K562 (cell line): Measurements from ENCODE around the gene KCP. TPM values are rescaled to one million over a fixed set of nuclear protein-coding genes. Genes with fewer than 3 reads are reported as not detected.

ENCODE experiments used
- ATAC-seq: fragments of 200-7000 bp; cut with Tn5 transposase; 3 replicates; pipeline ENCODE4 v1.9.1; 2020; ENCODE audit warnings: moderate library complexity
- BruUV-seq: library from RNA; stranded (reverse); fragments of 400-500 nt; replicated peaks from 2 replicates; lab custom pipeline; 2021; lab: Mats Ljungman, UMichigan
- CTCF ChIA-PET: fragments of 300-600 bp; formaldehyde crosslinking; extraction: SDS; loops from one replicate; lab custom pipeline; 2021; ENCODE audit warnings: low intra/inter-chr PET ratio; lab: Yijun Ruan, JAX
- POLR2A ChIA-PET: fragments of 300-600, 350-650 bp; sonication (Branson Sonifier 250); formaldehyde crosslinking; extraction: SDS; loops from one replicate; lab custom pipeline; 2021; ENCODE audit warnings: antibody characterized with exemption, inconsistent platforms; lab: Yijun Ruan, JAX
- DNase-seq, 4 experiments: peaks; one replicate each; pipeline versions ENCODE4 v3.0.0 to v3.0.0-alpha.2; 2011 to 2018; ENCODE audit warnings: low spot score in 3 of 4, mixed read lengths in 3 of 4; ENCODE audit errors: extremely low read depth in 1 of 4
- FAIRE-seq: peaks from 2 replicates; lab custom pipeline; 2011; peaks lifted over from hg19 to GRCh38; lab: Jason Lieb, UNC
- H2AFZ ChIP-seq: 2 replicates; pipeline ENCODE4 v1.6.0; 2011; ENCODE audit warnings: low read depth, low read length, control low read depth, inconsistent platforms
- H3K27ac ChIP-seq: fragments of 200-600 bp; 3 replicates; pipeline ENCODE4 v1.8.0; 2011; ENCODE audit warnings: low read depth, mild to moderate bottlenecking, control low read depth, inconsistent platforms, low read length, moderate library complexity, mixed read lengths; ENCODE audit errors: extremely low read depth
- H3K27me3 ChIP-seq, 2 experiments: fragments of 300-600 bp in 1 of 2; 2 replicates in 1 of 2; 3 replicates in 1 of 2; pipeline versions ENCODE4 v1.6.0 to v1.8.0; 2011; ENCODE audit warnings: inconsistent platforms in 2 of 2, low read length in 2 of 2, mild to moderate bottlenecking in 1 of 2, mixed read lengths in 1 of 2, moderate library complexity in 1 of 2; ENCODE audit not compliant: control insufficient read depth in 2 of 2, insufficient read depth in 2 of 2
- H3K36me3 ChIP-seq: fragments of 300-600 bp; 3 replicates; pipeline ENCODE4 v1.8.0; 2011; ENCODE audit warnings: mild to moderate bottlenecking, low read length, inconsistent platforms; ENCODE audit not compliant: control insufficient read depth, insufficient read depth
- H3K4me1 ChIP-seq, 2 experiments: fragments of 200-600 bp in 1 of 2; replicated peaks in 1 of 2; 2 replicates in 1 of 2; 3 replicates in 1 of 2; pipeline versions ENCODE4 v1.5.1 to v1.8.0; 2011; ENCODE audit warnings: inconsistent platforms in 2 of 2, low read length in 2 of 2, mild to moderate bottlenecking in 1 of 2, mixed read lengths in 1 of 2, moderate library complexity in 1 of 2; ENCODE audit not compliant: control insufficient read depth in 2 of 2, insufficient read depth in 2 of 2
- H3K4me2 ChIP-seq: 2 replicates; pipeline ENCODE4 v1.6.1; 2011; ENCODE audit warnings: low read length, control low read depth, inconsistent platforms, mixed read lengths; ENCODE audit not compliant: insufficient read depth
- H3K4me3 ChIP-seq: fragments of 200-600 bp; sonication (generic), shearing (Covaris generic); 2 replicates; pipeline ENCODE4 v1.5.1; 2016; ENCODE audit warnings: control low read depth, inconsistent platforms
- H3K79me2 ChIP-seq: fragments of 200-600 bp; 3 replicates; pipeline ENCODE4 v1.8.0; 2011; ENCODE audit warnings: low read length, inconsistent platforms; ENCODE audit not compliant: control insufficient read depth, insufficient read depth
- H3K9ac ChIP-seq, 2 experiments: 2 replicates each; pipeline versions ENCODE4 v1.6.0 to v1.6.1; 2011; ENCODE audit warnings: low read depth in 2 of 2, low read length in 2 of 2, control low read depth in 1 of 2, inconsistent platforms in 1 of 2, mild to moderate bottlenecking in 1 of 2, mixed read lengths in 1 of 2; ENCODE audit not compliant: insufficient read depth in 1 of 2
- H3K9me1 ChIP-seq: one replicate; pipeline ENCODE4 v1.6.0; 2011; ENCODE audit warnings: inconsistent platforms, mild to moderate bottlenecking, low read length, moderate library complexity; ENCODE audit not compliant: control insufficient read depth, insufficient read depth
- H3K9me3 ChIP-seq: replicated peaks from 2 replicates; pipeline ENCODE4 v1.5.1; 2011; ENCODE audit warnings: low read depth, low read length, inconsistent platforms; ENCODE audit not compliant: control insufficient read depth, insufficient read depth
- H4K20me1 ChIP-seq: replicated peaks from 2 replicates; pipeline ENCODE4 v1.6.1; 2011; ENCODE audit warnings: low read length, inconsistent platforms, mixed read lengths; ENCODE audit not compliant: control insufficient read depth, insufficient read depth
- ATF1 ChIP-seq, 2 experiments: fragments of 450-650 bp in 1 of 2; IDR thresholded peaks; 2 replicates each; pipeline ENCODE4 v1.6.1; 2016; ENCODE audit warnings: missing compliant biosample characterization in 1 of 2, missing genetic modification characterization in 1 of 2
- ERF ChIP-seq: fragments of 450-650 bp; formaldehyde crosslinking; IDR thresholded peaks from 2 replicates; pipeline ENCODE4 v1.4.0; 2020; ENCODE audit warnings: mild to moderate bottlenecking, mixed read lengths
- HMGN3 ChIP-seq: IDR thresholded peaks from 2 replicates; pipeline ENCODE4 v1.6.1; 2011; ENCODE audit warnings: borderline replicate concordance, low read depth, mild to moderate bottlenecking, mixed read lengths, low read length; ENCODE audit not compliant: insufficient read length; ENCODE audit errors: extremely low read depth
- PHF21A ChIP-seq: fragments of 450-650 bp; IDR thresholded peaks from 2 replicates; pipeline ENCODE4 v1.6.1; 2017; ENCODE audit warnings: low read depth, borderline replicate concordance
- POLR2G ChIP-seq: fragments of 200-400 bp; formaldehyde crosslinking; IDR thresholded peaks from 2 replicates; pipeline ENCODE4 v1.6.1; 2017; ENCODE audit warnings: low read depth, mild to moderate bottlenecking, antibody characterized with exemption, low read length, moderate library complexity
- RBFOX2 ChIP-seq: fragments of 200-400 bp; formaldehyde crosslinking; IDR thresholded peaks from 2 replicates; pipeline ENCODE4 v1.6.1; 2017; ENCODE audit warnings: low read depth, mild to moderate bottlenecking, low read length, moderate library complexity
- RBM22 ChIP-seq: fragments of 200-400 bp; formaldehyde crosslinking; IDR thresholded peaks from 2 replicates; pipeline ENCODE4 v1.6.1; 2018; ENCODE audit warnings: low read length, low read depth; ENCODE audit not compliant: poor library complexity, severe bottlenecking
- ZNF764 ChIP-seq: fragments of 250-450 bp; sonication (Bioruptor Pico); IDR thresholded peaks from 2 replicates; pipeline ENCODE4 v1.4.0; 2020; ENCODE audit warnings: low read depth, mild to moderate bottlenecking, moderate library complexity
- WGBS: fragments of 100-300 bp; shearing (Covaris generic); methylation state at CpG from one replicate; pipeline ENCODE4 v1.1.6; 2016; ENCODE audit warnings: low coverage, mixed read lengths; ENCODE audit not compliant: insufficient coverage; ENCODE audit errors: missing lambda C conversion rate; 5-methylcytosine and 5-hydroxymethylcytosine counted together
- in situ Hi-C: fragments of 300-500 bp; cut with MboI; formaldehyde crosslinking; loops from 4 replicates; pipeline ENCODE4 v1.15.0; 2018; ENCODE audit warnings: inconsistent platforms, mixed read lengths
- intact Hi-C: fragments of 100-400 bp; cut with micrococcal nuclease; formaldehyde crosslinking; loops from 2 replicates; pipeline ENCODE4 v1.14.2; 2022
- polyA plus RNA-seq, 8 experiments: library from polyadenylated mRNA; depleted of rRNA in 4 of 8; stranded (reverse) in 5 of 8; unstranded in 3 of 8; fragments of >200 nt; fragmentation: Nextera tagmentation in 2 of 8; fragmentation: Illumina TruSeq in 1 of 8; extraction: Ambion mirVana in 2 of 8; extraction: Trizol in 1 of 8; gene quantifications; 2 replicates each; pipeline versions ENCODE4 v1.2.1 to v1.2.3, GENCODE V29; 2011 to 2014; ENCODE audit warnings: inconsistent platforms in 1 of 8, missing spikeins in 1 of 8
- total RNA-seq, 7 experiments: library from RNA; depleted of rRNA in 6 of 7; stranded (reverse); fragments of >200 nt in 6 of 7; fragmentation: Illumina TruSeq in 2 of 7; extraction: Trizol in 2 of 7; gene quantifications; 2 replicates each; pipeline versions ENCODE4 v1.2.1 to v1.2.3, GENCODE V29; 2011 to 2021; ENCODE audit warnings: low replicate concordance in 1 of 7

Gene KCP
- total and polyA plus RNA-seq, 9 of the 15 experiments (the other 6 are each of a cell fraction or from before 2014, with no cell fraction given) = 0.06 to 0.17 (median 0.12) TPM; not detected in 3

GRCh38 chr7:128846781-128847444 lies 63.6 kb downstream of the KCP start:
- BruUV-seq = no TSS peak
- Histone ChIP-seq H3K4me1 (peaks cover 0 to 29% of the 10 kb centered on the region in 2 experiments; a peak in 2 of 5 replicates), H4K20me1 (peaks cover 16% of the 10 kb centered on the region; the same call in 1 of the 2 replicates), H3K4me3 (no peak overlapping the region), H3K9ac (no peak overlapping the region), H3K9me3 (no peaks in the 10 kb centered on the region), H3K36me3 (peaks cover 99% of the 10 kb centered on the region), H3K9me1 (peaks cover 10% of the 10 kb centered on the region), H2AFZ (no peak overlapping the region), H3K79me2 (no peaks in the 10 kb centered on the region), H3K27ac (no peak overlapping the region), H3K4me2 (no peak overlapping the region), H3K27me3 (no peaks in the 10 kb centered on the region)
- in situ Hi-C loops (no loop called here), intact Hi-C loops (no loop called here)
- TF ChIP-seq ATF1 (CRISPR knock-in tag; IDR thresholded peaks at IDR 0.05) (0 out of 2 replicates have a peak, but pooled peaks have one; percentile 16), ATF1 (tag; IDR thresholded peaks at IDR 0.05) (no peak), ERF (CRISPR knock-in tag) (no peak), ZNF764 (CRISPR knock-in tag) (no peak)
- DNase-seq (no peak), FAIRE-seq (no peak), ATAC-seq (no peak; the same call in 1 of the 3 replicates)
- 87% methylated on average over 14 of the region's 14 CpGs for WGBS
- CTCF ChIA-PET = no interaction called here
- POLR2A ChIA-PET = interaction anchor here (0.5 to 5.1 kb wide), 2 partner anchors 14 to 778 kb away, joined by 3 to 47 read pairs; partner anchors contain the start of gene ATP6V1F

DNA sequence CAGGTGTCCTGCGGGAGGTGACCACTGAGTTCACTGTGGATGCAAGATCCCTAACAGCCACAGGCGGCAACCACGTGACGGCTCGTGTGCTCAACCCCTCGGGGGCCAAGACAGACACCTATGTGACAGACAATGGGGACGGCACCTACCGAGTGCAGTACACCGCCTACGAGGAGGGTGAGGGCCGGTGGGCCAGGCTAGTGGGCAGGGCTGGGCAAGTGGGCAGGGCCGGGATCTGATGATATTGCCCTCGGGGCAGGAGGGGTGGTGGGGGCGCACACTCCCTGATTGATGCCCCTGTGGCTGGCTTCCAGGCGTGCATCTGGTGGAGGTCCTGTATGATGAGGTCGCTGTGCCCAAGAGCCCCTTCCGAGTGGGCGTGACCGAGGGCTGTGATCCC lies 64.5 kb downstream of the KCP start:
- BruUV-seq = no TSS peak
- in situ Hi-C loops (no loop called here), intact Hi-C loops (no loop called here)
- Histone ChIP-seq H3K79me2 (no peaks in the 10 kb centered on the region), H3K4me2 (no peak overlapping the region), H3K4me1 (peaks cover 0 to 36% of the 10 kb centered on the region in 2 experiments; a peak in 2 of 5 replicates), H4K20me1 (peaks cover 25% of the 10 kb centered on the region), H3K27me3 (no peaks in the 10 kb centered on the region), H3K9me3 (no peaks in the 10 kb centered on the region), H3K27ac (no peak overlapping the region), H3K36me3 (peaks cover 100% of the 10 kb centered on the region; the same call in 2 of the 3 replicates), H3K9ac (peak overlapping the region in 1 of 2 experiments; percentile 32; a peak in 1 of 4 replicates), H3K9me1 (peaks cover 10% of the 10 kb centered on the region), H3K4me3 (no peak overlapping the region), H2AFZ (no peak overlapping the region)
- CTCF ChIA-PET = no interaction called here
- DNase-seq (no peak), ATAC-seq (peak; percentile 3; the same call in 1 of the 3 replicates), FAIRE-seq (no peak)
- POLR2A ChIA-PET = interaction anchor here (0.9 to 5.1 kb wide), 4 partner anchors 10 to 15 kb away, joined by 4 to 47 read pairs (median 6); partner anchors contain the start of gene ATP6V1F
- 91% methylated on average over 18 of the region's 19 CpGs for WGBS
- no peak for TF ChIP-seq PHF21A
- peak; percentile 8 for TF ChIP-seq HMGN3
- TF ChIP-seq RBM22 = peak; percentile 98
- TF ChIP-seq RBFOX2 = peak; percentile 71
- TF ChIP-seq POLR2G = peak; percentile 83
